Chondrocyte (in vitro differentiated cells): ENCODE data around the gene PITPNM2. TPM values are rescaled to one million over a fixed set of nuclear protein-coding genes. Genes with fewer than 3 reads are reported as not detected.
A peak's percentile ranks its signal among the peaks of the same experiment; 100 is the strongest.

ENCODE experiments used
- DNase-seq: peaks from one replicate; pipeline ENCODE4 v3.0.0; 2021; ENCODE audit warnings: mixed read lengths, low spot score
- H3K27ac Mint-ChIP-seq: one replicate; pipeline ENCODE4 v1.8.0; 2021; ENCODE audit warnings: mild to moderate bottlenecking, moderate library complexity, mixed read lengths; ENCODE audit not compliant: unreplicated experiment
- H3K27me3 Mint-ChIP-seq: 2 replicates; pipeline ENCODE4 v1.8.0; 2021; ENCODE audit warnings: low read depth, mixed read lengths
- H3K36me3 Mint-ChIP-seq: 2 replicates; pipeline ENCODE4 v1.8.0; 2021; ENCODE audit warnings: low read depth, mixed read lengths
- H3K4me1 Mint-ChIP-seq: 2 replicates; pipeline ENCODE4 v1.8.0; 2021; ENCODE audit warnings: low read depth, mild to moderate bottlenecking, mixed read lengths
- H3K4me3 Mint-ChIP-seq: one replicate; pipeline ENCODE4 v1.8.0; 2021; ENCODE audit warnings: mild to moderate bottlenecking, moderate library complexity, mixed read lengths; ENCODE audit not compliant: unreplicated experiment
- H3K9me3 Mint-ChIP-seq: 2 replicates; pipeline ENCODE4 v1.8.0; 2021; ENCODE audit warnings: low read depth, mixed read lengths
- total RNA-seq: library from RNA; stranded (reverse); gene quantifications from 3 replicates; pipeline ENCODE4 v1.2.1, GENCODE V29; 2021
- TF ChIP-seq, protein P1 (sequence below): fragments of 200-600 bp; sonication (generic); IDR thresholded peaks from 2 replicates; pipeline ENCODE4 v1.5.0; 2021; ENCODE audit warnings: antibody characterized with exemption, mild to moderate bottlenecking, moderate library complexity

PITPNM2 gene
- total RNA-seq, 1 donor from 2014 or later: 11.5 TPM

GRCh38 chr12:123140676-123141614, 9.9 kb downstream of the PITPNM2 start:
- no peaks in the 10 kb centered on the region for H3K9me3 Mint-ChIP-seq
- no peak for DNase-seq
- peaks cover 40% of the 10 kb centered on the region for H3K4me1 Mint-ChIP-seq
- H3K27ac Mint-ChIP-seq: peak overlapping the region; percentile 63
- H3K36me3 Mint-ChIP-seq: no peaks in the 10 kb centered on the region
- H3K4me3 Mint-ChIP-seq: no peak overlapping the region
- TF ChIP-seq, protein P1, sequence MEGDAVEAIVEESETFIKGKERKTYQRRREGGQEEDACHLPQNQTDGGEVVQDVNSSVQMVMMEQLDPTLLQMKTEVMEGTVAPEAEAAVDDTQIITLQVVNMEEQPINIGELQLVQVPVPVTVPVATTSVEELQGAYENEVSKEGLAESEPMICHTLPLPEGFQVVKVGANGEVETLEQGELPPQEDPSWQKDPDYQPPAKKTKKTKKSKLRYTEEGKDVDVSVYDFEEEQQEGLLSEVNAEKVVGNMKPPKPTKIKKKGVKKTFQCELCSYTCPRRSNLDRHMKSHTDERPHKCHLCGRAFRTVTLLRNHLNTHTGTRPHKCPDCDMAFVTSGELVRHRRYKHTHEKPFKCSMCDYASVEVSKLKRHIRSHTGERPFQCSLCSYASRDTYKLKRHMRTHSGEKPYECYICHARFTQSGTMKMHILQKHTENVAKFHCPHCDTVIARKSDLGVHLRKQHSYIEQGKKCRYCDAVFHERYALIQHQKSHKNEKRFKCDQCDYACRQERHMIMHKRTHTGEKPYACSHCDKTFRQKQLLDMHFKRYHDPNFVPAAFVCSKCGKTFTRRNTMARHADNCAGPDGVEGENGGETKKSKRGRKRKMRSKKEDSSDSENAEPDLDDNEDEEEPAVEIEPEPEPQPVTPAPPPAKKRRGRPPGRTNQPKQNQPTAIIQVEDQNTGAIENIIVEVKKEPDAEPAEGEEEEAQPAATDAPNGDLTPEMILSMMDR: no peak
- no peaks in the 10 kb centered on the region for H3K27me3 Mint-ChIP-seq

DNA sequence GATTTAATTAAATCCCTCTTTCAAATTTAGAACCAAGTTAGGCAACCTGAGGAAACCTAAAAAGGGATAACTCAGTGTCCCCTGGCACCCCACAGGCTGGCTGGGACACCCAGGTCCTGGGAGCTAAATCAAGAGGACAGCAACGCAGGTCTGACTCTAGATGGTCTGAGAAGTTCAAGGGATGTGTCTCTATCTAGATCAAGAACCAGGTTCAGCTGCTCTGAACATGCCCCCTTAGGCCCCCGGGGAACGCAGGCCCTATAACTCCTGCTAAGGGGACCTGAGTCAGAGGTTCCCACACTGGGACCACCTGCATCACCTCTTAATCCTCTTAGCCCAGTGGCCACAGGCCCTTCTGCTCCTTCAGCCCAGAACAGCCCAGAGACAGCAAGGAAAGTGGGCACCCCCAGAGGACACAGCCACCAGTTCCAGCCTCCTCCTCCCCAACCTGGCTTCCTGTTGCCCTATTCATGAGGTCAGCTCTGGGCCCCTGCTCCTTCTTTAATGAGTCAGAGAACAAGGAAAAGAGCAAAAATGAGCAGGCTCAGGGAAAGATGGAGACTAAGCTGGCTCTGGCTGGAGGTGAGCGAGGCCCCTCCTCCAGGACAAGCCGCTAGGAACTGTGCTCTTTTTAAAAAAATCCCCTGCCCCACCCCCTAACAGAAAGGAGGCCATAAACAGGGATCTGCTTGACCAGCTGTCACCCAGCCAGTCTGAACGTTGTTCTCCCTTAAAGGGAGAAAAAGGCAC, 10.8 kb downstream of the PITPNM2 start:
- no peaks in the 10 kb centered on the region for H3K27me3 Mint-ChIP-seq
- no peaks in the 10 kb centered on the region for H3K36me3 Mint-ChIP-seq
- no peak for DNase-seq
- H3K4me1 Mint-ChIP-seq: peaks cover 40% of the 10 kb centered on the region
- peak overlapping the region; percentile 17 for H3K27ac Mint-ChIP-seq
- TF ChIP-seq, protein P1: no peak
- H3K9me3 Mint-ChIP-seq: no peaks in the 10 kb centered on the region
- H3K4me3 Mint-ChIP-seq: no peak overlapping the region

- no peaks in the 10 kb centered on the region for H3K9me3 Mint-ChIP-seq
- no peaks in the 10 kb centered on the region for H3K27me3 Mint-ChIP-seq
- no peak for DNase-seq
- H3K4me3 Mint-ChIP-seq: no peak overlapping the region
- TF ChIP-seq, protein P1: no peak
- no peaks in the 10 kb centered on the region for H3K36me3 Mint-ChIP-seq
- no peak overlapping the region for H3K27ac Mint-ChIP-seq
- peaks cover 23% of the 10 kb centered on the region for H3K4me1 Mint-ChIP-seq
Observed at GRCh38 chr12:123135688-123136087, 15.2 kb downstream of the PITPNM2 start.

- no peaks in the 10 kb centered on the region for H3K36me3 Mint-ChIP-seq
- H3K27ac Mint-ChIP-seq: no peak overlapping the region
- TF ChIP-seq, protein P1: no peak
- no peak overlapping the region for H3K4me3 Mint-ChIP-seq
- no peaks in the 10 kb centered on the region for H3K9me3 Mint-ChIP-seq
- no peak for DNase-seq
- peaks cover 16% of the 10 kb centered on the region for H3K4me1 Mint-ChIP-seq
- no peaks in the 10 kb centered on the region for H3K27me3 Mint-ChIP-seq
Observed at GRCh38 chr12:123134826-123135225, 16.1 kb downstream of the PITPNM2 start.

DNA sequence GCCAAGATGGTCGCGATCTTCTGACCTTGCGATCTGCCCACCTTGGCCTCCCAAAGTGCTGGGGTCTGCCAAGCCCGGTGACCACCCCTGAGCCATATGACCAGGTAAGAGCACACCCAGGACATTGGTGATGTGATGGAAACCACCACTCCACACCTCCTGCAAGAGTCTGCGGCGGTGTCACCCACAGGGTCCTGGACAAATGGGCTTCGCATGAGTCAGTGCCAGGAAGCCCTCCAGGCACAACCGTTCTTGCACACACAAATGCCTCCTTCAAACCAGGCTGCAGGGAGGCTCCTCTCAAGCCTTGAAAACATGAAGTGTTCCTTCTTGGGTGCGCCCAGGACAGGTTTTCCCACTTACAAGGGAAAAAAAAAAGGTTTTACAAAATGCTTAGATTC, 16.6 kb downstream of the PITPNM2 start:
- Mint-ChIP-seq H3K36me3 (no peaks in the 10 kb centered on the region), H3K4me3 (no peak overlapping the region), H3K27me3 (no peaks in the 10 kb centered on the region), H3K4me1 (peaks cover 12% of the 10 kb centered on the region), H3K27ac (no peak overlapping the region), H3K9me3 (no peaks in the 10 kb centered on the region)
- no peak for DNase-seq
- TF ChIP-seq, protein P1: no peak
